ENCODE results near the gene RGPD5. TPM values are rescaled to one million over a fixed set of nuclear protein-coding genes. Genes with fewer than 3 reads are reported as not detected.
"Not testable (repeated sequence)": the region's sequence is repeated elsewhere in the genome, so short reads cannot be mapped to it uniquely, and the experiment has no call there.

The RGPD5 gene
- total RNA-seq, 1 experiment from 2014 or later, result 5.7 TPM

- not testable (repeated sequence) for DNase-seq (ENCODE audit: low read depth)
Observed at GRCh38 chr2:109891024-109891423, 96.9 kb downstream of the RGPD5 start.

GRCh38 chr2:109893736-109894135 lies 99.6 kb downstream of the RGPD5 start:
- DNase-seq (ENCODE audit: low read depth), result not testable (repeated sequence)

GRCh38 chr2:109894141-109894540 lies 100.0 kb downstream of the RGPD5 start:
- DNase-seq (ENCODE audit: low read depth), result not testable (repeated sequence)

GRCh38 chr2:109895090-109895869 lies 101.2 kb downstream of the RGPD5 start:
- not testable (repeated sequence) for DNase-seq (ENCODE audit: low read depth)

GRCh38 chr2:109896212-109896611 lies 102.1 kb downstream of the RGPD5 start:
- DNase-seq (ENCODE audit: low read depth), result not testable (repeated sequence)

- DNase-seq (ENCODE audit: low read depth), result not testable (repeated sequence)
Observed at GRCh38 chr2:109897769-109898461, 103.8 kb downstream of the RGPD5 start.

GRCh38 chr2:109898462-109899336 lies 104.6 kb downstream of the RGPD5 start, which contains the start of gene LIMS3:
TSS of gene LIMS3 (plus strand) at chr2:109898688. CDS start at chr2:109898729, 41 bp downstream.
- not testable (repeated sequence) for DNase-seq (ENCODE audit: low read depth)

GRCh38 chr2:109905796-109906195 lies 111.7 kb downstream of the RGPD5 start:
- not testable (repeated sequence) for DNase-seq (ENCODE audit: low read depth)

Other genes with a start within 250 kb of the RGPD5 start
- 31.5 and 45.2 TPM in 2 replicates for gene SEPTIN10, start 180.3 kb upstream of the RGPD5 start, total RNA-seq (2014; rRNA removed; shearing (Covaris generic))
- gene SOWAHC, start 179.9 kb upstream of the RGPD5 start, total RNA-seq (2014; rRNA removed; shearing (Covaris generic)), result 13.1 and 14.9 TPM in 2 replicates
- gene LIMS3, start 104.4 kb downstream of the RGPD5 start, total RNA-seq (2014; rRNA removed; shearing (Covaris generic)), result 4.1 and 6.4 TPM in 2 replicates